Activated naive CD4-positive, alpha-beta T cell treated with anti-CD3 and anti-CD28 coated beads, Interleukin-2, amount 50 U/mL, for 72 hours (primary cell): ENCODE measurements around the gene ESM1. TPM values are rescaled to one million over a fixed set of nuclear protein-coding genes. Genes with fewer than 3 reads are reported as not detected.
"Not testable (repeated sequence)": the region's sequence is repeated elsewhere in the genome, so short reads cannot be mapped to it uniquely, and the experiment has no call there.

Experiments
- ATAC-seq, 2 donors: fragments of 150-1000 bp; cut with Tn5 transposase; 2 replicates each; pipeline ENCODE4 v1.10.0; 2021; ENCODE audit warnings: mild to moderate bottlenecking in 2 of 2, moderate library complexity in 2 of 2
- DNase-seq, 2 donors: peaks; one replicate each; pipeline ENCODE4 v3.0.0; 2021 to 2022; ENCODE audit warnings: low spot score in 2 of 2
- H3K27ac Mint-ChIP-seq, 2 donors: one replicate each; pipeline ENCODE4 v1.8.0; 2022; ENCODE audit warnings: mild to moderate bottlenecking in 2 of 2, mixed read lengths in 2 of 2
- H3K36me3 Mint-ChIP-seq, 2 donors: one replicate each; pipeline ENCODE4 v1.8.0; 2022; ENCODE audit warnings: mixed read lengths in 2 of 2
- H3K9me3 Mint-ChIP-seq, 2 donors: one replicate each; pipeline ENCODE4 v1.8.0; 2022; ENCODE audit warnings: mixed read lengths in 2 of 2
- total RNA-seq, 2 donors: library from RNA; stranded (reverse); gene quantifications; one replicate each; pipeline ENCODE4 v1.2.3, GENCODE V29; 2022

Gene ESM1
- total RNA-seq, result not detected

GRCh38 chr5:54985301-54986268 is at the start of gene ESM1:
Gene ESM1, minus strand, starts transcription at chr5:54985593. Its CDS starts 76 bp downstream, at chr5:54985517.
- no peaks in the 10 kb centered on the region for H3K9me3 Mint-ChIP-seq
- peak; percentile 22 to 37 for ATAC-seq
- H3K27ac Mint-ChIP-seq, result peak within 1 kb of the TSS in 1 of 2 donors; percentile 25
- no peaks in the 10 kb centered on the region for H3K36me3 Mint-ChIP-seq
- no peak for DNase-seq

- H3K36me3 Mint-ChIP-seq, result peaks cover 7 to 18% of the 10 kb centered on the region in 2 donors
Measured at GRCh38 chr5:55033568-55033967, 48.2 kb upstream of the ESM1 start.

GRCh38 chr5:55031492-55031891 is 46.1 kb upstream of the ESM1 start:
- Mint-ChIP-seq H3K27ac (no peak overlapping the region), H3K36me3 (peaks cover 13 to 30% of the 10 kb centered on the region in 2 donors), H3K9me3 (peaks cover 0 to 20% of the 10 kb centered on the region in 2 donors)
- no peak for DNase-seq
- ATAC-seq, result no peak

More at GRCh38 chr5:55033568-55033967, 48.2 kb upstream of the ESM1 start:
- peaks cover 0 to 12% of the 10 kb centered on the region in 2 donors for H3K9me3 Mint-ChIP-seq
- no peak overlapping the region for H3K27ac Mint-ChIP-seq
- ATAC-seq (no peak), DNase-seq (no peak)

DNA sequence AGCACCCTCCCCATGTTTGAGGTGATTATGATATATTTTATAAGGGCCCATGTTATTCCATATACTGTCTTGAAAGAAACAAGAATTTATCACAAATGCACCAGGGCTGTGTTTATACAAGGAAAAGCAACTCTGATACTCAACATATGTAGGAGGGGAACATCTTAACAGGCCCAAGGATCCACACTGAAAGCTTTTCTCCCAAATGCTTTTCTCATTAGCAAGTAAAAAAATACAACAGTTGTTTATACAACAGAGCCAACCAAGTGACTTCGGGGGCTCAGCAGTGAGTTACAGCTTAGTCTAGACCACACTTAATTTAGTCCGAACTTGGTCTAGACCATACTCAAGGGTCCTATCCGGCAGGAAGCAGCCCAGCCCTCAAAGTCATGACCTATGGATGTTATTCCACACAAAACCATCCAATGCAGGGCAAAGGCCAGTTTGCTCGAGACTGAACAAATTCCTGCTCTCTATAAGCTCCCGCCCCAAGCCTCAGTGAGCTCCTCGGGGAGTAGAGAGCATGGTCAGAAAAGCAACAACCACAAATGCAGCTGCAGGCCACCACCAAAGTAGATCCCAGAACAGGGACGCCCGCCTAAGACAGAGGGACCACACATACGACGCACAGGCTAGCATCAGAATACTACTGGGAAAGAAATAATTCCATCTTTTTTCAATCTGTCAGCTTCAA is 45.4 kb upstream of the ESM1 start:
- ATAC-seq, result no peak
- peak overlapping the region in 1 of 2 donors; percentile 48 for H3K27ac Mint-ChIP-seq
- peaks cover 0 to 20% of the 10 kb centered on the region in 2 donors for H3K9me3 Mint-ChIP-seq
- H3K36me3 Mint-ChIP-seq, result peaks cover 13 to 37% of the 10 kb centered on the region in 2 donors
- no peak for DNase-seq

GRCh38 chr5:55030220-55030619 is 44.8 kb upstream of the ESM1 start:
- ATAC-seq (no peak), DNase-seq (no peak)
- peaks cover 0 to 20% of the 10 kb centered on the region in 2 donors for H3K9me3 Mint-ChIP-seq
- H3K27ac Mint-ChIP-seq, result peak overlapping the region; percentile 29 to 48
- peaks cover 13 to 40% of the 10 kb centered on the region in 2 donors for H3K36me3 Mint-ChIP-seq

GRCh38 chr5:55027595-55027994 is 42.2 kb upstream of the ESM1 start:
- Mint-ChIP-seq H3K27ac (peak overlapping the region; percentile 47 to 65), H3K9me3 (peaks cover 0 to 24% of the 10 kb centered on the region in 2 donors), H3K36me3 (peaks cover 13 to 40% of the 10 kb centered on the region in 2 donors)
- ATAC-seq (peak; percentile 62 to 86), DNase-seq (peak in 1 of 2 donors; percentile 22)

DNA sequence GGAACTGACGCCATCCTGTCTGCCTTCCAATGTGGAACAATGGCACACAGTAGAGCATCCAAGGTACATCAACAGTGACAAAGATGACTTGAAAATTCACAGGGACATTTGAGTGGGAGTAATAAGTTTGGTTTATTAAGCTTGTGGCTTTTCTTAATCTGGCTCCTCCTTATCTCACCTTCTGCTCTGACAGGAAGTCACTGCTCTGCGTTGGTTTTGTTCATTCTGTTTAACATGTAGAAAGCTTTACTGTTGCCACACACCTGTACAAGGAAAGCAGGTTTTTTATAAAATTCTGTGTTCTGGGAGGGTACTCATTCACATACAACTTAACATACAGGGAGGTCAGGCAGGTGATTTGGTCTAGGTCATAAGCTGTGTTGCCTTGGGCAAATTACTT is 37.1 kb upstream of the ESM1 start:
- peaks cover 0 to 12% of the 10 kb centered on the region in 2 donors for H3K9me3 Mint-ChIP-seq
- peak overlapping the region in 1 of 2 donors; percentile 32 for H3K27ac Mint-ChIP-seq
- ATAC-seq (no peak), DNase-seq (no peak)
- peaks cover 6 to 18% of the 10 kb centered on the region in 2 donors for H3K36me3 Mint-ChIP-seq

DNA sequence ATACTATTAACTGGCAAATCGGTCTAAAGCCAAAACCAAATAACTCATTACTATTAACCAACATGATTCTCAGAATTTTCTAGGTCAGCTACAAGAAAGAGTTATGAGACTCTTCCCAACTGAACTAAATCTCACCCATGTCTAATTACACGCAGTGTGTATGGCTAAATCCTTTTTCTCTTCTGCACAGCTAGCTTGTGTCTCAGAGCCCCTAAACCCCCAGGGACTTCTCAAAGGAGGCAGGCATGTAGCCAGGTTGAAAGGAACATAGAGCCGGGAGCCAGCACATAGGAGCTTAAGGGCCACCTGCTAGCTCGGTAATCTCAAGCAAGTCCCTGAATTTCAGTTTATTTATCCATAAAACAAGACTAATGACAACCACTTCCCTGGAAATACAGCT is 36.4 kb upstream of the ESM1 start:
- ATAC-seq, result no peak
- H3K9me3 Mint-ChIP-seq, result peaks cover 0 to 8% of the 10 kb centered on the region in 2 donors
- DNase-seq, result no peak
- peaks cover 3 to 13% of the 10 kb centered on the region in 2 donors for H3K36me3 Mint-ChIP-seq
- no peak overlapping the region for H3K27ac Mint-ChIP-seq

DNA sequence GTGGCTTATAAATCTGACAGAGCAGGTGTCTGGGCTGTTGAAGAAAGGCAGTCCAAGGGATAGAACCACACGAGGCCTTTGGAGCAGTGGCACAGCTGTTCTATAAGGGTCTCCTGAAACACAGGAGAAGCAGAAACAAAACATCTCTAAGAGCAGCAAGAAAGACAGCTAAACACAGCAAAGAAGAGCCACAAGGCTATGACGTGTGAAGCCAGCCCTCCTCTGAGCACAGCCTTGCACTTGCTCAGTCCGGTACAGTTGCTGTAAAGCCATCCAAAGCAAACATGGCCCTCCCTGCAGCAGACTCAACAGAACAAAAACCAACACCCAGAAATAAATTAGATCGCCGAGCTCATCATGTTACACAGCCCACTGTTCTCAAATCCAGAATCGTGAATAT is 36.0 kb upstream of the ESM1 start:
- Mint-ChIP-seq H3K27ac (no peak overlapping the region), H3K9me3 (peaks cover under 1 to 5% of the 10 kb centered on the region in 2 donors), H3K36me3 (peaks cover 2 to 9% of the 10 kb centered on the region in 2 donors)
- ATAC-seq, result no peak
- DNase-seq, result no peak

GRCh38 chr5:55010149-55010548 is 24.8 kb upstream of the ESM1 start:
- Mint-ChIP-seq H3K9me3 (peaks cover 23 to 27% of the 10 kb centered on the region in 2 donors), H3K36me3 (peaks cover 27 to 38% of the 10 kb centered on the region in 2 donors)
- not testable (repeated sequence) for ATAC-seq, DNase-seq, H3K27ac Mint-ChIP-seq

GRCh38 chr5:55004729-55005128 is 19.3 kb upstream of the ESM1 start:
- no peak for ATAC-seq

GRCh38 chr5:55003432-55004065 is 18.2 kb upstream of the ESM1 start:
- H3K27ac Mint-ChIP-seq, result no peak overlapping the region
- DNase-seq, result no peak
- no peak for ATAC-seq
- peaks cover 9 to 18% of the 10 kb centered on the region in 2 donors for H3K9me3 Mint-ChIP-seq
- H3K36me3 Mint-ChIP-seq, result peaks cover 7 to 9% of the 10 kb centered on the region in 2 donors

More at GRCh38 chr5:55004729-55005128, 19.3 kb upstream of the ESM1 start:
- H3K36me3 Mint-ChIP-seq, result peaks cover 4 to 9% of the 10 kb centered on the region in 2 donors
- peaks cover 3 to 13% of the 10 kb centered on the region in 2 donors for H3K9me3 Mint-ChIP-seq
- no peak for DNase-seq
- H3K27ac Mint-ChIP-seq, result no peak overlapping the region

DNA sequence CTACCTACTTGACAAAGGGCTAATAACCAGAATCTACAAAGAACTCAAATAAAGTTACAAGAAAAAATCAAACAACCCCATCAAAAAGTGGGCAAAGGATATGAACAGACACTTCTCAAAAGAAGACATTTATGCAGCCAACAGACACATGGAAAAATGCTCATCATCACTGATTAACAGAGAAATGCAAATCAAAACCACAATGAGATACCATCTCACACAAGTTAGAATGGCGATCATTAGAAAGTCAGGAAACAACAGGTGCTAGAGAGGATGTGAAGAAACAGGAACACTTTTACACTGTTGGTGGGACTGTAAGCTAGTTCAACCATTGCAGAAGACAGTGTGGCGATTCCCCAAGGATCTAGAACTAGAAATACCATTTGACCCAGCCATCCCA is 16.8 kb upstream of the ESM1 start:
- not testable (repeated sequence) for ATAC-seq, H3K27ac Mint-ChIP-seq, H3K36me3 Mint-ChIP-seq, DNase-seq
- peaks cover 9 to 18% of the 10 kb centered on the region in 2 donors for H3K9me3 Mint-ChIP-seq

DNA sequence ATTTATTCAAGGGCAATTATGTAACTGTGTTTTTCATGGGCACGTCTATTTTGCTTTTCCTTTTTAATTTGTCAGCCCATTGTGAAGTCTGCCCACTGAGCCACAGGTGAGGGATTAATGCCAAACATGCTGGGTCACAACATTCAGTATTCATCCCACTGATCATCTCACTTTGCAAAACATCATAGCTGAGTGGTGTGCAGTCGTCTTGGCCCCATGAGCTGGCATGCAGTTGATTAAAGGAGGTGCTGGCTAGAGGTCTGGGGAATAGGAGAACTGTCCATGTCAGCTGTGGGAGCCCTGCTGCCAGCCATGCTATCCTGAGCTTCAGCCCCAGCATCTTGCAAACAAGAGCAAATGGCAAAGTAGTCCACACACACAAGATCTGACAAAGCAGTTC is 11.7 kb upstream of the ESM1 start:
- no peak for DNase-seq

DNA sequence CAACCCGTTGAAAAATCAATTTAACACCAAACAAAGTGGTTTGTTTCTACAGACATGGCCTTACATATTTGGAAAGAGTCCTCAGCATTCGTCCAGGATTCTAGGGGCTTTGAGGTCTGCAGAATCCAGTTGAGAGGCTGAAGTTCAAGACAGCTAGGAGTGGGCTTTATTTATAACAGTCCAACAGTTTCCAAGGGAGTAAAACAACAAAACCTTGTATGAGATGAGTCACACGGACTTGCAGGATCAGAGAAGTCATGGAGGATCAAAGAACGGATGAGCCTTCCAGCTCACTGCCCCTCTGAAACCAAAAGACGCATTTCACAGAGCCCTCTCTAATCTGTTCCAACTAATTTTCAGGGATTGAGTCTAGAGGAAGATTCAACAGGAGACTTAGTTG is 11.1 kb upstream of the ESM1 start:
- Mint-ChIP-seq H3K36me3 (peaks cover 0 to 7% of the 10 kb centered on the region in 2 donors), H3K9me3 (peaks cover 9 to 14% of the 10 kb centered on the region in 2 donors), H3K27ac (no peak overlapping the region)
- DNase-seq, result no peak
- ATAC-seq, result no peak

More for the DNA sequence above, 11.7 kb upstream of the ESM1 start:
- no peak overlapping the region for H3K27ac Mint-ChIP-seq
- H3K9me3 Mint-ChIP-seq, result peaks cover 9 to 14% of the 10 kb centered on the region in 2 donors
- no peak for ATAC-seq
- peaks cover 2 to 7% of the 10 kb centered on the region in 2 donors for H3K36me3 Mint-ChIP-seq

GRCh38 chr5:54995168-54995567 is 9.8 kb upstream of the ESM1 start:
- ATAC-seq, result no peak
- no peak for DNase-seq
- peaks cover 0 to 7% of the 10 kb centered on the region in 2 donors for H3K36me3 Mint-ChIP-seq
- peaks cover 9 to 14% of the 10 kb centered on the region in 2 donors for H3K9me3 Mint-ChIP-seq
- H3K27ac Mint-ChIP-seq, result no peak overlapping the region
